GM18520 (cell line): ENCODE measurements around the gene ITPR3.

Source experiments
- ATAC-seq: cut with Tn5 transposase; IDR thresholded peaks from one replicate; pipeline ENCODE4 v1.9.1; 2021; ENCODE audit not compliant: unreplicated experiment

Gene ITPR3

DNA sequence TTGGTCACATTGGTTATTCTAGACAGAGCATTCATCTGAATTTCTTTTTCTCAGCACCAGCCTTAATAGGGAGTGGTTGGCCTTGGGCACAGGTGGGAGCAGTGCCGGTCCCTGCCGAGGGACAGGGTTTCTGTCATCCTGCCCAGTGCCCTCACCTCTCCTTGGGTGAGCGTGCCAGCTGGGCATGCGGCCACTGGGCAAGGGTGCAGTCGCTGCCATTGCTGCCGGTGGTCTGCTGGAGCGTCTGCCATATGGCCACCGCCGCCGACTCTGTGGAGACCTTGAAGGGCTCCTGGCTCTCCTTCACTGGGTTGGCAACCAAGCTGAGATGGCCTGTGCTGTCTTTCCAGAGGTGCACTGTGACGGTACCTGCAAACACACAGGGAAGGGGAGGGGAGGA is 106.8 kb downstream of the ITPR3 start:
- ATAC-seq = no peak

- ATAC-seq = no peak
Observed at GRCh38 chr6:33728438-33728837, 107.3 kb downstream of the ITPR3 start.

GRCh38 chr6:33729059-33729458 is 107.9 kb downstream of the ITPR3 start:
- ATAC-seq = no peak

- ATAC-seq = no peak
Observed at GRCh38 chr6:33730611-33731010, 109.5 kb downstream of the ITPR3 start.

GRCh38 chr6:33731035-33731434 is 109.9 kb downstream of the ITPR3 start:
- ATAC-seq = no peak

DNA sequence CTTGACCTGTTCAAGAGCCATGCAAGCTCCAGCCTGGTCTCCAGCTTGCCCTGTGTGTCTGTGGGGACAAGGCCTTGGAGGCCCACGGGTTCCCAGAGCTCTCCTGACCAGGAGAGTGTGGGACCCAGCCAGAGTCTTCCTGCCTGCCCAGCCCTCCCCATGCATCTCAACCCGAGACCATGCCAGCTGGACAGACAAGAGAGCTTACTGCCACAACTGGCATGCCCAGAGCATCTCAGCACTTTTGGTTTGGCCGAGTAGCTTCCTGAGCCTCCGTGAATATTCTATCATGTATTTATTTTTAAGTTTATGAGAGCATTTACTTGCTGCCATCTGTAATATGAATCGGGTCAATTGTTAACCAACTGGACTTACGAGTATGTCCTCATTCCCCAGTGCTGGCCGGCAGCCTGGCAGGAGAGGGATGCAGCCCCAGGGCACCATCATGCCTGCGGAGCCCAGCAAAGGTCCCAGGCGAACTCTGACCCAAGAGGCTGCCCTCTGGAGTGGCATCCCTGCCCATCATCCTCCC is 110.7 kb downstream of the ITPR3 start:
- ATAC-seq = no peak

DNA sequence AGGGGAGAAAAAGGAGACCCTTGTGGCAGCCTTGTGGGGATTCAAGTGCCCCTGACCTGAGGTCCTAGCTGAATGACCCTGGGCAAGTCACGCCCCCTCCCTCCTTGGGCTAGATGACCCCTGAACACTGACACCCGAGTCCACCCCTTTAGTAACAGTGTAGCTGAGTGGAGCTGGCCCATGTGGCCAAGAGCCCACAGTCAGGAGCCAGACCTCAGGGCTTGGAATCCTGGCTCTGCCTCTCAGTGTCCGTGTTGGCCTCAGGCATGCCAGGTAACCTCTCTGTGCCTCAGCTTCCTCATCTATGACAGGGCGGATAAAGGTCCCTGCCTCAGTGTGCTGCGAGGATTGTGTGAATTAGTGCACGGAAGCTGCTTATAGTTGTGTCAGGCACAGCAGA is 111.3 kb downstream of the ITPR3 start:
- ATAC-seq = no peak

GRCh38 chr6:33732817-33733708 is 111.9 kb downstream of the ITPR3 start:
- no peak for ATAC-seq

DNA sequence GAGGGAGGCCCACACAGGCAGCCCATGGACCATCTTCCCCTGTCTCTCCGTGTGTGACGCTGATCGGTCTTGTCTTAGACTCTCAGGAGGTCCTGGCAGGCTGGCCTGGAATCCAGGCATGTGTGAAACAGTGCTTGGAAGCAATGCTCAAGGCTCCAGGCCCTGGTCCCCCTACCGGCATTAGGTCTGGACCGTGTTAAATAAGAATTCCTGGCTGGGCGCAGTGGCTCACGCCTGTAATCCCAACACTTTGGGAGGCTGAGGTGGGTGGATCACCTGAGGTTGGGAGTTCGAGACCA is 112.5 kb downstream of the ITPR3 start:
- no peak for ATAC-seq

GRCh38 chr6:33735216-33735615 is 114.1 kb downstream of the ITPR3 start:
- no peak for ATAC-seq

- ATAC-seq = no peak
Observed at GRCh38 chr6:33737267-33738026, 116.3 kb downstream of the ITPR3 start.

GRCh38 chr6:33738153-33738552 is 117.0 kb downstream of the ITPR3 start:
- ATAC-seq = no peak

- ATAC-seq = no peak
Observed at GRCh38 chr6:33738879-33739278, 117.8 kb downstream of the ITPR3 start.

DNA sequence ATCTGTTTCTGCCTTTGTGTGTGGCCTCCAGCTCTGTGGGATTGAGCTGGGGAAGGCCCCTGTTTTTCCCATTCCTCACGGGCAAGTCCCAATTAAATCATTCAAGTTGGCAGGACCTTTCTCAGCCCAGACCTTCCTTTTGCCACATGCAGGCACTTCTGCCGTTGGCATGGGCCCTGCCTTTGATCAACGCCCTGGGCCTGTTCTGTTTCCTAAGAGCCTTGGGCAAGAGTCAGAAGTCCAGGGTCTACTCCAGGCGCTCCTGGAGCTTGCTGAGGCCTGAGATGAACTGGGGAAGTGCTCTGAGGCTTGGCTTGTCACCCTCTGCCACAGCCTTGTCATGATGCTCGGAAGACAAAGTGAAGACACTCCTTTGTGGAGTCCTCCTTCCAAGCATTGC is 118.4 kb downstream of the ITPR3 start:
- ATAC-seq = no peak

DNA sequence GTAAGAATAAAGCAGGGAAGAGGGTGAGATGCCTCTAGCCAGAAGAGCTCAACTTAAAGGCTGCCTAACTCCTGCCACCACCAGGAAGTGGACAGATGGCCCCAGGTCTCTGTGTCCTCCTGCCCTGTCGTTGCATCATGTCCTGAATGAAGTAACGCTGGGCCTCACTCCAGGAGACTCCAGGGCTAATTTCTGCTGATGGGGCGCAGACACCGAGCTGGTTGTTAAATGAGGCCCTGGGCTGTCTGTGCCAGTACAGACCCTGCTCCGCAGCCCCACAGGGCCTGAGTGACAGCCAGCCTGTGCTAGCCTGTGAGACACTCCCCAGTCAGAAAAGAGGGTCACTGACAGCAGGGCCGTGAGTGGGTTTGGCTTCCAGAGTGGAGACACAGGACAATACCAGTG is 119.1 kb downstream of the ITPR3 start:
- no peak for ATAC-seq

DNA sequence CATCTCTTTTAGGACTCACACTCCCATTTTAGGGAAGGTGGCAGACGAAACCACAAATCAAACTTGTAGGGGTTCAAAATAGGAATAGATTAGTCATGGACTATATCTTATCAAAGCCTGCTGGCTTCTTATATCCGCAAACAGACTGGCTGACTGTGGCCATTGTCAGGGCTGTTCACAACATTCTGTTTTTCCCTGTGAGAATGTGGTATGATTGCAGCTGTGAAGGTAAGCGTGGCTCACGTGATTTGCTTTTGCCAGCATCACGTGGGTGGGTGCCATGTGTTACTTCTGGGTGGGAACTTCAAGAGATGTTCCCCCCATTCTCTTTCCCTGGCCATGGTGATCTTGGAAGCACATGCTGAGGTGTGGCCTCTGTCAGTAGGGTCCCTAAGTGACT is 119.7 kb downstream of the ITPR3 start:
- ATAC-seq = no peak

- ATAC-seq = no peak
Observed at GRCh38 chr6:33742092-33742491, 121.0 kb downstream of the ITPR3 start.

- ATAC-seq = no peak
Observed at GRCh38 chr6:33742837-33743236, 121.7 kb downstream of the ITPR3 start.

DNA sequence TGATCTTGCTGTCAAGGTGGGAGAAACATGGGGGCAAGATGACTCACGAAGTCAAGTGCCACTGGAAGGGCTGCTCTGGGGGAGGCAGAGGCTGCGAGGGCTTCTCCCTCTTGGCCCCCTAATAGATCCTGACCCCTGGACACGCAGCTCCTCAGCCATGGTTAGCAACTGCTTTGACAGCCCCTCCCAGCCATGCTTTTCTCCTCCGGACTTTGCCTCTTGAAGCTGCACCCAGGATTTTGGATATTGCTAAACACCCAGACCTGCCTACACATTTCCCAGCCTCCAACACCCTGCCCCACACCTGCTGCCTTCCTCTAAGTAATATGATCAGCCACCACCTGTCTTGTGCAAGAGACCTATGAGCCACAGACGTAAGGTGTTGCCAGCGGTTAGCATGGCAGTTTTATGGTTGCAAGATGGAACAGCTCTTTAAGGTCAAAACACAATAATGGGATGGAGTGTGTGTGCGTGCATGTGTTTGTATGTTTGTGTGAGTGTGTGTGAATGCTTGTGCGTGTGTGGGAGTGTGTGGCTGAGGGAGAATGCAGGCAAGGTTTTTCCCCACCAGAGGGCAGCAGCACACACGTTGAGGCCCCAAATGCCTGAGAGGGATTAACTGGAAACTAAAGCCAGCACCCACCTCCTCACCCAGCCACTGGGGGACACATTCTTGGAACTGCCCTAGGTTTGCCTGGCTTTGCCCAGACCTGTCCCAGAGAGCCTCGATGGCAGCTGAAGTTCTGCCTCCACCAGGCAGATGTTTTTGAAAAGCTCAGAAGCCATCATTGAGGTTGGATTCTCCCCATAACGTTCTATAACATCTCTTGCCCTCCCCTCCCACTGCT is 123.1 kb downstream of the ITPR3 start:
- no peak for ATAC-seq

DNA sequence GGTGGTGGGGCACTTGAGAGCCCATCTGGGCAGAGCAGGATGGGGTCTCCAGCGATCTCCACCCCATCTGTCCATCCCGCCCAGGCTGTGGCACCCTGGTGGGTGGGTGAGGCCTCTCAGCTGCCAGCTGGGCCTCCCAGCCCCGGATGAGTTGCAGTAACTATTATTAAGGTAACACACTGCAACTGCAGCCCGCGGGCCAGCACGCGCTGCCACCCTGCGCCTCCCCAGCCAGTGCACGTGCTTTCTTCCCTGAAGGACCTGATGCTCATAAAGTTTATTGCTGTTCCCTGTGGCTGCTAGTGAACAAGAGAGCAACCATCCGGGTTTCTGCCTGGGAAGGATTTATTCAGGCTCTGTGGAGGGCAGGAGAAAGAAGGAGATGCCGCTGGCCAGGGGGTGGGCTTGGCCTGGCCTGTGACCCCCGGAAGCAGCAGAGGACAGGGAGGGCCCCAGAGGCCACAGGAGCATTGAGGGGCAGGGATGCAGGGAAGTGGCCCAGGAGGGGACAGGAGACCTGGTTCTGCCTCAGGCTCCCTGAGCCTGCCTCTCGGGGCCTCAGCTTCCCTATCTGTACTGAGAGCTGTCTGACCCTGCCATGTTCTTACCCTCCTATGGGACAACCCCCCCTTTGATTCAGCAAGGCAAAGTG is 123.9 kb downstream of the ITPR3 start:
- no peak for ATAC-seq

- no peak for ATAC-seq
Observed at GRCh38 chr6:33745548-33745947, 124.4 kb downstream of the ITPR3 start.
